AG09319 (cell line): Measurements from ENCODE around the gene EFL1.
A peak's percentile ranks its signal among the peaks of the same experiment; 100 is the strongest.

ENCODE experiments used
- DNase-seq: peaks from one replicate; pipeline ENCODE4 v3.0.0-alpha.2; 2010; ENCODE audit warnings: low read depth; ENCODE audit errors: extremely low read depth
- TF ChIP-seq, protein P1 (sequence below): IDR thresholded peaks from 2 replicates; pipeline ENCODE4 v1.5.1; 2011; ENCODE audit warnings: low read depth, mild to moderate bottlenecking, inconsistent platforms, low read length, moderate library complexity

Gene EFL1

DNA sequence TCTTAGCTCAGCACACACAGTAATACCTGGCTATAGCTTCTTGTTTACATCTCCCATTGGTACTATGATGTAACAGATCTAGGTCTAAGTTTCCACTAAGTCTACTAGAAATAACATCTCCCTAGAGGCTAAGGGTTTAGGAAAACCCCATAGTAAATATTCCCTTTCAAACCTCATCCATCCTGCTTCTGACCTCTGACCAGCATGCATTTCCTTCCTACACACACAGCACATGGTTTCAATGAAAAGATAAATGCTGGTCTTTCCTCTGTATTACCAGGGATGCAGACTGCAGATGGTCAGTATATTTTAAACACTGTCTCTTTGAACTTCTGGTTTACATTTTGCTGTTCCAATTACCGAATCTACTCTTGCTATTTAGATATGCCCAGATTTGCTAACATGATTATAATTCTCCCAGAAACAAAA, 96.6 kb downstream of the EFL1 start:
- DNase-seq, result no peak
- TF ChIP-seq, protein P1, sequence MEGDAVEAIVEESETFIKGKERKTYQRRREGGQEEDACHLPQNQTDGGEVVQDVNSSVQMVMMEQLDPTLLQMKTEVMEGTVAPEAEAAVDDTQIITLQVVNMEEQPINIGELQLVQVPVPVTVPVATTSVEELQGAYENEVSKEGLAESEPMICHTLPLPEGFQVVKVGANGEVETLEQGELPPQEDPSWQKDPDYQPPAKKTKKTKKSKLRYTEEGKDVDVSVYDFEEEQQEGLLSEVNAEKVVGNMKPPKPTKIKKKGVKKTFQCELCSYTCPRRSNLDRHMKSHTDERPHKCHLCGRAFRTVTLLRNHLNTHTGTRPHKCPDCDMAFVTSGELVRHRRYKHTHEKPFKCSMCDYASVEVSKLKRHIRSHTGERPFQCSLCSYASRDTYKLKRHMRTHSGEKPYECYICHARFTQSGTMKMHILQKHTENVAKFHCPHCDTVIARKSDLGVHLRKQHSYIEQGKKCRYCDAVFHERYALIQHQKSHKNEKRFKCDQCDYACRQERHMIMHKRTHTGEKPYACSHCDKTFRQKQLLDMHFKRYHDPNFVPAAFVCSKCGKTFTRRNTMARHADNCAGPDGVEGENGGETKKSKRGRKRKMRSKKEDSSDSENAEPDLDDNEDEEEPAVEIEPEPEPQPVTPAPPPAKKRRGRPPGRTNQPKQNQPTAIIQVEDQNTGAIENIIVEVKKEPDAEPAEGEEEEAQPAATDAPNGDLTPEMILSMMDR, result no peak

DNA sequence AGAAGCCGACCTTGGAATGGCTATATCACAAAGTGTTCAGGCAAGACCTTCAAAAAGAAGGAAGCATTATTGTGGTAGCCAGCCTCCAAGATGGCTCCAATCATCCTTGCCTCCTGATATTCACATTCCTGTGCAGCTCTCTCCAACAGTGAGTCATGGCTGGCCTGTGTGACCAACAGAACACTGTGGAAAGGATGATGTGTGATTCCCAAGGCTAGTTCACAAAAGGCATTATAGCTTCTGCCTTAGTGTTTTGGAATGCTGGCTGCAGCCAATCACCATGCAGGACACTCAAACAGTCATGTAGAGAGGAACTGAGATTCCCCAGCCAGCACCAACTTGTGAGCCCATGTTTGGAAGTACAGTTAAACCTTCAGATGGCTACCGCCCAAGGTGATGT, 102.6 kb downstream of the EFL1 start:
- TF ChIP-seq, protein P1, result no peak
- DNase-seq, result peak; percentile 67

DNA sequence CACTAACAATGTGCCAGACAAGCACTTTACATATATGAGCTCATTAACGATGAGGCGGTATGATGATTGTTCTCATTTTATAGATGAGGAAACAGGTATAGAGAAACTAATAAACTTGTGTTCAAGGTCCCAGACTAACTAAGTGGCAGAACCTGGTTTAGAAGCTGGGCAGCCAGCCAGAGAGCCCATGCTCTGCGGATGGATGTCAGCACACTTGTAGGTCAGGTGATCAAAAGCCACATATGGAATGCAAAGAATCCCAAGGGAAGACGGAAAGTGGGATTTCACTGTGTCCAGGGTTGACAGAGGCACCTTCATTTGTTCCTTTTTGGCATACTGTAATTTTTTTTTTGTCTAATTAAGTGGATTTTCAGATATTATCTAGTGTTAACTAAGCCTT, 103.7 kb downstream of the EFL1 start:
- TF ChIP-seq, protein P1, result no peak
- no peak for DNase-seq

DNA sequence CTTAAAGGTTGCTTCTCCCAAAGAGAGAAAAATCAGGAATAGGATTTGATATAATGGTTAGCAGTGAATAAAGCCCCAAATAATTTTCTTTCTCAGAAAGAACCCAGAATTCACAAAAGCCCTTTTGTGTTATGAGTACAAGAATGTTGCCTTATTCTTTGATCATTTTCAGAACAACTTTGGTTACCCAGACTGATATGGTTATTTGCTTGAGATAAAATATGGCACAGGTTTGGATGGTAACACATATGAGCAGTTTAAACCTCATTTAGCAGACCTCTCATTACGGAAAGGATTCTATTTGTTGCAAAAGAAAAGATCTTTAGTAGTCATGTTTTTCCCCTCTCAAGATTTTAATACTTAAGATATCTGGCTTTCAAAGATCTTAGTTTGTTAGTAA, 111.9 kb downstream of the EFL1 start:
- TF ChIP-seq, protein P1, result no peak
- DNase-seq, result no peak

DNA sequence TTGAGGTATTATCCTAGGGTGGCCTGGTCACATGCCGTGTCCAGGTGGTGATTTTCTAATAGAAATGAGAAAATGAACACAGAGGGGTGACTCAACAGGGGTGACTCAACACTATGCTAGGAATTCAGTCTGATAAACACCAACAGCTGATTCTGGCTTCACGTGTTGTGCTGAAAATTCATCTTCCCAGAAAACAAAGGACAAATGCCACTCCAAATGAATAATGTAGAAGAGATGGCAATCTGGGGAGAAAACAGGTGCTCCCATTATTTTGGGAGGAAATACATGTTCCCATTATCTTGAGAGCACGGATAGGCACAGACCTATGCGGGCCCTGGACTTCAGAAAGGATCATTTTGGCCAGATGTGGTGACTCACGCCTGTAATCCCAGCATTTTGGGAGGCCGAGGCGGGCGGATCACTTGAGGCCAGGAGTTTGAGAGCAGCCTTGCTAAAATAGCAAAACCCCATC, 115.5 kb downstream of the EFL1 start:
- DNase-seq, result no peak
- TF ChIP-seq, protein P1, result no peak

DNA sequence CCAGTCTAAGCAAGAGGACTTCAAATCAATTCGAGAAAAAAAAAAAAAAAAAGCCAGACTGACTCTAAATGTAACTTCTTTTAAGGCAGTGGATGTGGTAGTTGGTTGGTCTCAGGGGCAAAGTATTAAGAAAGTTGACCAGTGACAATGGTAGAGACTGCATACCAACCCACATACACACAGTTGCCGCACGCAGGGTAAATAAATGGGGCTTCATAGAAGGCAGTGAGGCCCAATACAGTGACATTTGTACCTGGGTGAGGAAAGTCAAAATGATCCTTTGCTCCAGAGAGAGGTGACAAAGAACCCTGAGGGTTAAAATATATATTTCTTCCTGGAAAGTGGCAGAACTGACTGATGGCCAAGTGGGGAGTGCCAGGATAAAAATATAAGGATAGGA, 116.0 kb downstream of the EFL1 start:
- TF ChIP-seq, protein P1, result no peak
- no peak for DNase-seq

DNA sequence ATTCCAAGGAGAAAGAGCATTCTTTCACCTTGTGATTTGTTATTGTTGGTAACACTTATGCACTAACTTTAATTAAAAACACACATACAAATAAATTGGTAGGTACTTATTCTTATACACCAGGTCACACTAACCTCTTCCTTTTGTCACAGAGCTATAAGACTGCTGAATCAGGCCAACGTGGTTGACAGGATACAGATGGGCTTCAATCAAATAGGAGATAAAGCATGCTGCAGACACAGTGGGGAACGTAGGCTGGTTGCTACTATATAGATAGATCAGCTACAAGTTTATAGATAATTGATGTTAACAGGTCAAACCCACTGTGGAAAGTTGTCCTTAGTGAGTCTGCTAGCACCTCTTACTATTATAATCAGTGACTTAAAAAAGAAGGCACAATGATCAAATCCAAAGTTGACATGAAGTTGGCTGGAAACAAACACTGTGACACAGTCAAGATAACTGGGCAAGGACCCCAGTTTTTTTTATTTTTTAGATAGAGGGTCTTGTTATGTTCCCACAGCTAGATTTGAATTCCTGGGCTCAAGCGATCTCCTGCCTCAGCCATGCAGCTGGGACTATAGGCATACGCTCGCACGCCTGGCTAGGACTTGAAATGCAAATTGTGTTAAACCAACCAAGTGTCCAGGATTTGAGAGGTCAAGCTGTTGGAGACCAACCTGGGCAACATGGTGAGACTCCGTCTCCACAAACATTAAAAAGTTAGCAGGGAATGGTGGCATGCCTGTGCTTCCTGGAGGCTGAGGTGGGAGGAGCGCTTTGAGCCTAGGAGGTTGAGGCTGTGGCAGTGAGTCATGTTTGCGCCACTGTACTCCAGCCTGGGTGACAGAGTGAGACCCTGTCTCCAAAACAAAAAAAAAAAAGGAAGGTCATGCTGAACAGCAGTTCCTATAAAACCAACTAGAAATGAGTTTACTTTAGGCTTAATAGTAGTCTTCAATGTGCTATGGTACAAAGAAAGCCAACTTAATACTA, 118.8 kb downstream of the EFL1 start:
- DNase-seq, result no peak
- TF ChIP-seq, protein P1, result no peak
